Parathyroid adenoma (tissue), 2 donors: ENCODE data around the gene SEMA7A.

Source experiments
- H2AFZ ChIP-seq: fragments of 300-600 bp; sonication (generic); one replicate; pipeline ENCODE4 v1.7.0; 2017; ENCODE audit warnings: antibody characterized with exemption, mild to moderate bottlenecking
- H3K27ac ChIP-seq: fragments of 300-600 bp; sonication (generic); one replicate; pipeline ENCODE4 v1.7.0; 2017
- H3K27me3 ChIP-seq: fragments of 300-600 bp; sonication (generic); one replicate; pipeline ENCODE4 v1.7.0; 2017; ENCODE audit warnings: low read length; ENCODE audit not compliant: control insufficient read depth, insufficient read depth
- H3K36me3 ChIP-seq: fragments of 300-600 bp; sonication (generic); one replicate; pipeline ENCODE4 v1.7.0; 2017; ENCODE audit warnings: low read length; ENCODE audit not compliant: control insufficient read depth, insufficient read depth
- H3K4me1 ChIP-seq: fragments of 300-600 bp; sonication (generic); one replicate; pipeline ENCODE4 v1.7.0; 2017; ENCODE audit warnings: control low read depth
- H3K4me2 ChIP-seq: fragments of 300-600 bp; sonication (generic); one replicate; pipeline ENCODE4 v1.7.0; 2017; ENCODE audit warnings: low read length
- H3K4me3 ChIP-seq: fragments of 300-600 bp; sonication (generic); one replicate; pipeline ENCODE4 v1.7.0; 2017; ENCODE audit warnings: low read depth, low read length
- H3K79me2 ChIP-seq: fragments of 300-600 bp; sonication (generic); one replicate; pipeline ENCODE4 v1.7.0; 2017; ENCODE audit warnings: control low read depth
- H3K9ac ChIP-seq: fragments of 300-600 bp; sonication (generic); one replicate; pipeline ENCODE4 v1.7.0; 2017; ENCODE audit warnings: mild to moderate bottlenecking
- H3K9me3 ChIP-seq: fragments of 300-600 bp; sonication (generic); one replicate; pipeline ENCODE4 v1.7.0; 2017; ENCODE audit warnings: low read length; ENCODE audit not compliant: control insufficient read depth
- CTCF ChIP-seq: fragments of 300-600 bp; sonication (generic); IDR thresholded peaks from one replicate; pipeline ENCODE4 v1.7.0; 2017; ENCODE audit warnings: antibody characterized with exemption, mild to moderate bottlenecking
- donor health status: primary hyperparathyroidism.

Gene SEMA7A

GRCh38 chr15:74468341-74469032, 34.7 kb upstream of the SEMA7A start:
- H3K27me3 ChIP-seq = no peaks in the 10 kb centered on the region
- H3K4me2 ChIP-seq = no peak overlapping the region
- H3K4me3 ChIP-seq = no peak overlapping the region
- no peak for TF ChIP-seq CTCF
- H2AFZ ChIP-seq = no peak overlapping the region
- no peak overlapping the region for H3K27ac ChIP-seq
- H3K9me3 ChIP-seq = no peaks in the 10 kb centered on the region
- no peaks in the 10 kb centered on the region for H3K79me2 ChIP-seq
- no peak overlapping the region for H3K9ac ChIP-seq
- H3K36me3 ChIP-seq = no peaks in the 10 kb centered on the region
- H3K4me1 ChIP-seq = no peaks in the 10 kb centered on the region

- H3K79me2 ChIP-seq = no peaks in the 10 kb centered on the region
- no peaks in the 10 kb centered on the region for H3K9me3 ChIP-seq
- no peaks in the 10 kb centered on the region for H3K36me3 ChIP-seq
- no peak overlapping the region for H3K4me3 ChIP-seq
- no peak for TF ChIP-seq CTCF
- no peak overlapping the region for H3K9ac ChIP-seq
- no peak overlapping the region for H3K4me2 ChIP-seq
- no peaks in the 10 kb centered on the region for H3K4me1 ChIP-seq
- H3K27me3 ChIP-seq = no peaks in the 10 kb centered on the region
- H2AFZ ChIP-seq = no peak overlapping the region
- no peak overlapping the region for H3K27ac ChIP-seq
Observed at GRCh38 chr15:74466570-74466969, 32.8 kb upstream of the SEMA7A start.

- H3K4me1 ChIP-seq = peaks cover 4% of the 10 kb centered on the region
- no peak overlapping the region for H2AFZ ChIP-seq
- no peaks in the 10 kb centered on the region for H3K9me3 ChIP-seq
- peaks cover 4% of the 10 kb centered on the region for H3K79me2 ChIP-seq
- H3K27me3 ChIP-seq = no peaks in the 10 kb centered on the region
- no peak overlapping the region for H3K9ac ChIP-seq
- no peak overlapping the region for H3K4me2 ChIP-seq
- TF ChIP-seq CTCF = no peak
- no peak overlapping the region for H3K27ac ChIP-seq
- no peaks in the 10 kb centered on the region for H3K36me3 ChIP-seq
- no peak overlapping the region for H3K4me3 ChIP-seq
Observed at GRCh38 chr15:74464897-74465296, 31.1 kb upstream of the SEMA7A start.

- Histone ChIP-seq H3K36me3 (no peaks in the 10 kb centered on the region), H3K27ac (no peak overlapping the region), H3K4me2 (no peak overlapping the region), H3K27me3 (no peaks in the 10 kb centered on the region), H3K4me1 (peaks cover 4% of the 10 kb centered on the region), H2AFZ (no peak overlapping the region), H3K4me3 (no peak overlapping the region), H3K9me3 (no peaks in the 10 kb centered on the region), H3K79me2 (peaks cover 4% of the 10 kb centered on the region), H3K9ac (no peak overlapping the region)
- no peak for TF ChIP-seq CTCF
Observed at GRCh38 chr15:74464216-74464615, 30.5 kb upstream of the SEMA7A start.

GRCh38 chr15:74463634-74464033, 29.9 kb upstream of the SEMA7A start:
- H3K36me3 ChIP-seq = no peaks in the 10 kb centered on the region
- no peak overlapping the region for H3K9ac ChIP-seq
- TF ChIP-seq CTCF = no peak
- H3K9me3 ChIP-seq = no peaks in the 10 kb centered on the region
- no peaks in the 10 kb centered on the region for H3K27me3 ChIP-seq
- H2AFZ ChIP-seq = no peak overlapping the region
- H3K4me1 ChIP-seq = peaks cover 4% of the 10 kb centered on the region
- H3K27ac ChIP-seq = no peak overlapping the region
- no peak overlapping the region for H3K4me2 ChIP-seq
- no peak overlapping the region for H3K4me3 ChIP-seq
- H3K79me2 ChIP-seq = peaks cover 4% of the 10 kb centered on the region
